ENCODE data around the gene AMY2A.
"Not testable (repeated sequence)": the region's sequence is repeated elsewhere in the genome, so short reads cannot be mapped to it uniquely, and the experiment has no call there.

DNA sequence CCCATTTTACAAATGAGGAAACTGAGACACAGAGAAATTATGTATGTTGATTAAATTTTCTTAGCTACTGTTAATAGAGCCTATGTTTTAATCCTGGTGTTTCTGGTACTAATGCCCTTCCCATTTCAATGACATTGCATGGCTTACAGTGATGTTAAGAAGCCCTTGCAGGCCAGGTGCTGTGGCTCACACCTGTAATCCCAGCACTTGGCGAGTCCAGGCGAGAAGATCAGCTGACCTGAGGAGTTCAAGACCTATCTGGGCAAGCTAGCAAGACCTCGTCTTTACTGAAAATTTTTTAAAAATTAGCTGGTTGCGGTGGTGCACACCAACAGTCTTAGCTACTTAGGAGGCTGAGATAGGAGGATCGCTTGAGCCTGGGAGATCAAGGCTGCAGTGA lies 40.4 kb upstream of the AMY2A start:
- not testable (repeated sequence) for TF ChIP-seq POLR2A, POLR2AphosphoS5, EP300 (IDR thresholded peaks at IDR 0.05)

Measured in gastroesophageal sphincter (tissue), 2 donors.